ENCODE data around the gene SAMD8.

The SAMD8 gene

GRCh38 chr10:75111365-75111906, at the start of gene SAMD8:
Gene SAMD8 (plus strand): TSS chr10:75111656. CDS start chr10:75150529, 38,873 bp downstream.
- peak within 1 kb of the TSS; percentile 90 for H3K27ac ChIP-seq (ENCODE audit: low read depth, low read length)
- no peaks in the 10 kb centered on the region for H3K27me3 ChIP-seq (ENCODE audit: control insufficient read depth, insufficient read depth, low read length)
- peak within 1 kb of the TSS; percentile 87 for H3K4me3 ChIP-seq (ENCODE audit: low read depth, low read length)
- H3K4me1 ChIP-seq (ENCODE audit: control insufficient read depth, insufficient read depth, low read length): peaks cover 15% of the 10 kb centered on the region
- H3K9ac ChIP-seq (ENCODE audit: low read depth, low read length): peak within 1 kb of the TSS; percentile 62
- H3K36me3 ChIP-seq (ENCODE audit: control insufficient read depth, insufficient read depth, low read length): no peaks in the 10 kb centered on the region
- H3K9me3 ChIP-seq (ENCODE audit: control insufficient read depth, insufficient read depth, low read length): no peaks in the 10 kb centered on the region

GRCh38 chr10:75061709-75062505, 49.5 kb upstream of the SAMD8 start:
- Histone ChIP-seq H3K27ac (ENCODE audit: low read depth, low read length) (no peak overlapping the region), H3K36me3 (ENCODE audit: control insufficient read depth, insufficient read depth, low read length) (no peaks in the 10 kb centered on the region), H3K27me3 (ENCODE audit: control insufficient read depth, insufficient read depth, low read length) (no peaks in the 10 kb centered on the region), H3K4me1 (ENCODE audit: control insufficient read depth, insufficient read depth, low read length) (no peaks in the 10 kb centered on the region), H3K9me3 (ENCODE audit: control insufficient read depth, insufficient read depth, low read length) (no peaks in the 10 kb centered on the region), H3K4me3 (ENCODE audit: low read depth, low read length) (no peak overlapping the region), H3K9ac (ENCODE audit: low read depth, low read length) (no peak overlapping the region)

DNA sequence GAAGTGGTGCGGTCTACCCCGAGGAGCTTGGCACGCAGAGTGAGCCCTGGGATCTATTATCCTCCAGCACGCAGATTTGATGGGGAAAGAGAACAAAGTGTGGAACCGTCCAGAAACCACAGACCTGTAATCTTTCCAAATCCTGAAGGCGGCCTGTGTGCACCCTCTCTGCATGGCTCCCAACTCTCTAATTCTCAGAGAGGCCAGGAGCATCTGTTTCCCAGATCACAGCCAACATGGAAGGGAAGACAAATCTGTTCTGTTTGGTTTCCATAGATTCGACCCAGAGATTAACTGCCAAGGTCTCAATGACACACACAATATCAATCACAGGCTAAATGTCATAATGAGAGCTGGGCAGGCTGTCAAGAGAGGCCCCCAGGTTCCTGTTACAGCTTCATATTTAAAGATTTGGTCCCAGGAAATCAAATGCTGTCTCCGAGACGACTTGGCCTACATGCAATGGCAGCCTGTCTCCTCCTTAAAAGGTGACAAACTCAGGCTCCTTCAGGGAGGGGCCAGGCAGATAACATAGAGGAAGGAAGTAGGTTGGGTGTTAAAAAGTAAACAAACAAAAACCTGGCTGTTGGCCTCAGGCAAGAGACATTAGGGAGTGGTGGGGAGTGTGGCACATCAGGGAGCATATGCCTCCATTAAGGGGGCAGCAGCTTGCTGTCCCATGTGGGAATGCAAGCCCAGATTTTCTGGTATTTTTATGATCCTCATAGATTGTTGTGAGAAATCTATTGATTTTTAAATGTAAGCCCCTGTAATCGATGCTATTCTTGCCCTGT, 48.8 kb upstream of the SAMD8 start:
- no peaks in the 10 kb centered on the region for H3K36me3 ChIP-seq (ENCODE audit: control insufficient read depth, insufficient read depth, low read length)
- H3K9ac ChIP-seq (ENCODE audit: low read depth, low read length): no peak overlapping the region

DNA sequence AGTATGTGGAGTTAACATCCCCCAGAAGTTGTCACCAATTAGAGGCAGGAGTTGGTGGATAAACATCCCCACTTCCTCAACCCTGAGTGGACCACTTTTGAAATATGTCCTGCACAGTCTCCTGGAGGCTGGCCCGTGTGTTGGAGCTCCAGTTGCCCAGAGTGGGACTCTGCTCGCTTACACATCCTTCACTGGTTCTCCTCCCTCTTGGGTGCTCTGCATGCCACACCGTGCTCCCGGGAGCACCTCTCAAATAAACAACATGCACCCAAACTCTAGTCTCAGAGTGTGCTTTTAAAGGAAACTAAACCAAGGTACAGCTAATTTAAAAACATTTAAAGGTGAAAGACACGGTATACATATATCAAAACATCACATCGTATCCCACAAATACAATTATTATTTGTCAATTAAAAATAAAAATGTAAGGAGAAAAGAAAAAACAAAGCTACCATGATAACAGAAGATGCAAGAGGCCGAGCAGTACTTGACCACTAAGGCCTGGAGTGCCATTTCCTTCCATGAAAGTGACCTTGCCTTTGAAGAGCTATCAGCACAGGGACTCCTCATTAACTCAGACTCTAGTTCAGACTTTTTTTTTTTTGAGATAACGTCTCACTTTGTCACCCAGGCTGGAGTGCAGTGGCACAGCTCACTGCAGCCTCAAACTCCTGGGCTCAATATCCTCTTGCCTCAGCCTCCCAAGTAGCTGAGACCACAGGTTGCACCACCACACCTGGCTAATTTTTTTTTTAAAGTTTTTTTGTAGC, 47.8 kb upstream of the SAMD8 start:
- Histone ChIP-seq H3K9ac (ENCODE audit: low read depth, low read length) (no peak overlapping the region), H3K27ac (ENCODE audit: low read depth, low read length) (no peak overlapping the region), H3K27me3 (ENCODE audit: control insufficient read depth, insufficient read depth, low read length) (no peaks in the 10 kb centered on the region), H3K9me3 (ENCODE audit: control insufficient read depth, insufficient read depth, low read length) (no peaks in the 10 kb centered on the region), H3K4me3 (ENCODE audit: low read depth, low read length) (no peak overlapping the region), H3K4me1 (ENCODE audit: control insufficient read depth, insufficient read depth, low read length) (no peaks in the 10 kb centered on the region), H3K36me3 (ENCODE audit: control insufficient read depth, insufficient read depth, low read length) (no peaks in the 10 kb centered on the region)

More for the DNA sequence above, 48.8 kb upstream of the SAMD8 start:
- no peaks in the 10 kb centered on the region for H3K9me3 ChIP-seq (ENCODE audit: control insufficient read depth, insufficient read depth, low read length)
- H3K27me3 ChIP-seq (ENCODE audit: control insufficient read depth, insufficient read depth, low read length): no peaks in the 10 kb centered on the region
- H3K4me3 ChIP-seq (ENCODE audit: low read depth, low read length): no peak overlapping the region
- no peak overlapping the region for H3K27ac ChIP-seq (ENCODE audit: low read depth, low read length)
- no peaks in the 10 kb centered on the region for H3K4me1 ChIP-seq (ENCODE audit: control insufficient read depth, insufficient read depth, low read length)

- H3K27ac ChIP-seq (ENCODE audit: low read depth, low read length): no peak overlapping the region
- H3K36me3 ChIP-seq (ENCODE audit: control insufficient read depth, insufficient read depth, low read length): no peaks in the 10 kb centered on the region
- H3K4me1 ChIP-seq (ENCODE audit: control insufficient read depth, insufficient read depth, low read length): no peaks in the 10 kb centered on the region
- H3K4me3 ChIP-seq (ENCODE audit: low read depth, low read length): no peak overlapping the region
- no peak overlapping the region for H3K9ac ChIP-seq (ENCODE audit: low read depth, low read length)
- H3K27me3 ChIP-seq (ENCODE audit: control insufficient read depth, insufficient read depth, low read length): no peaks in the 10 kb centered on the region
- no peaks in the 10 kb centered on the region for H3K9me3 ChIP-seq (ENCODE audit: control insufficient read depth, insufficient read depth, low read length)
These were observed 46.4 kb upstream of the SAMD8 start for GRCh38 chr10:75065076-75065475.

- Histone ChIP-seq H3K4me1 (ENCODE audit: control insufficient read depth, insufficient read depth, low read length) (no peaks in the 10 kb centered on the region), H3K27ac (ENCODE audit: low read depth, low read length) (no peak overlapping the region), H3K36me3 (ENCODE audit: control insufficient read depth, insufficient read depth, low read length) (no peaks in the 10 kb centered on the region), H3K9ac (ENCODE audit: low read depth, low read length) (no peak overlapping the region), H3K27me3 (ENCODE audit: control insufficient read depth, insufficient read depth, low read length) (no peaks in the 10 kb centered on the region), H3K4me3 (ENCODE audit: low read depth, low read length) (no peak overlapping the region), H3K9me3 (ENCODE audit: control insufficient read depth, insufficient read depth, low read length) (no peaks in the 10 kb centered on the region)
These were observed 45.2 kb upstream of the SAMD8 start for GRCh38 chr10:75066271-75066670.

DNA sequence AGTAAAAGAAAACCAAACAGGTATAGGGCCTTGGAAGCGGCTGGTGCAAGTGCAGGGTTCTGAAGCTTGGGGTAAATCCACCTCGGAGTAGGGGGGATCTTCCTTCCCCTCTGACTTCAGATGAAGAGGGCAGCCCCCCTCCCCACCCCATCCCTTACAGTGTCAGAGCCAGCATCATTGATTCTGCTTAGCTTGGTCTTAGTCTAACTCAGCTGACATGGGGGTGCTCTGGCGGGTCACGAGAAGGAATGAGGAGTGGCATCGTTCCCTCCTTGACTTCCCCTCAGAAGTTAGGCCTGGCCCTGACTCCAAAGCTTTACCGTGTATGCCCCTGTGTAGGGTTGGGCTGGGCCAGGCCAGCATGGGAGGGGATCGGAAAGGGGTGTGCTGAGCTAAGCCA, 44.2 kb upstream of the SAMD8 start:
- no peak overlapping the region for H3K27ac ChIP-seq (ENCODE audit: low read depth, low read length)
- no peaks in the 10 kb centered on the region for H3K27me3 ChIP-seq (ENCODE audit: control insufficient read depth, insufficient read depth, low read length)
- H3K9ac ChIP-seq (ENCODE audit: low read depth, low read length): no peak overlapping the region
- no peak overlapping the region for H3K4me3 ChIP-seq (ENCODE audit: low read depth, low read length)
- no peaks in the 10 kb centered on the region for H3K4me1 ChIP-seq (ENCODE audit: control insufficient read depth, insufficient read depth, low read length)
- no peaks in the 10 kb centered on the region for H3K9me3 ChIP-seq (ENCODE audit: control insufficient read depth, insufficient read depth, low read length)
- no peaks in the 10 kb centered on the region for H3K36me3 ChIP-seq (ENCODE audit: control insufficient read depth, insufficient read depth, low read length)

DNA sequence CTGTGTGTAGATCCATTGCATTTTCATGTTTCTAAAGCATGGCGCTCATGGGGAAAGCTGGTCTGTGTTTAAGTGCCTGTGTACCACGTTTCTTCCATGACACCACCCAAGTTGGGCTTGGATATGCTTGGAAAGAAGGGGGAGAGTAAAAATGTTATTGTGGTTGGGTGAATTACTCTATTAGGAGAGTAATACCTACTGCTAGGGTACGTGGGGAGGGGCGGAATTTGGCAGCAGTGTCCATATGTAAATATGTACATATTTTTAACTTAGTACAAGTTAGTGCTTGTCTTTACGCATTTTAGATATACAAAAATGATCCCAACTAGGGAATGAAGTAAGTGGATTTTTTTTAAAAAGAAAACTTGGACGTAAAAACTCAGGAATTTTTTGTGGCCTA, 42.9 kb upstream of the SAMD8 start:
- Histone ChIP-seq H3K4me3 (ENCODE audit: low read depth, low read length) (no peak overlapping the region), H3K36me3 (ENCODE audit: control insufficient read depth, insufficient read depth, low read length) (no peaks in the 10 kb centered on the region), H3K4me1 (ENCODE audit: control insufficient read depth, insufficient read depth, low read length) (no peaks in the 10 kb centered on the region)

DNA sequence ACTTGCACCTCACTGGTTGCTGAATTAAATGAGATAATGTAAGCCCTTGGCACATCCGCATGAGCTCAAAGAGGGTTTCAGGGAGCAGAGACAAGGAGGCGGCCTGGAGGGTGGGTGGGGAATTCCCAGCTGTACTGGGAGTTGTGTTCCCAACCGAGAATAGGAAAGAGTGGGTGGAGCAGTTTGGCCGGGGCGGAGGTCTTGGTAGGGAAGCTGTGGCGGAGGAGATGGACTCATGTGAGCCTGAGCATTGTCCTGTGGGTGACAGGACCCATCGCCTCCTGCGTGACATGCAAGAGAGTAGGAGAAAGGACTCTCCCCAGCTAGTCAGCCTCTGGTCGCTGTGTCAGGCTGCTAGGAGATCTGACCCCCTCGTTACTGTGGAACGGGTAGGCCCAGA, 41.0 kb upstream of the SAMD8 start:
- no peak overlapping the region for H3K27ac ChIP-seq (ENCODE audit: low read depth, low read length)
- no peaks in the 10 kb centered on the region for H3K36me3 ChIP-seq (ENCODE audit: control insufficient read depth, insufficient read depth, low read length)
- no peaks in the 10 kb centered on the region for H3K9me3 ChIP-seq (ENCODE audit: control insufficient read depth, insufficient read depth, low read length)
- H3K27me3 ChIP-seq (ENCODE audit: control insufficient read depth, insufficient read depth, low read length): no peaks in the 10 kb centered on the region
- no peak overlapping the region for H3K4me3 ChIP-seq (ENCODE audit: low read depth, low read length)
- H3K4me1 ChIP-seq (ENCODE audit: control insufficient read depth, insufficient read depth, low read length): no peaks in the 10 kb centered on the region
- H3K9ac ChIP-seq (ENCODE audit: low read depth, low read length): no peak overlapping the region

More for the DNA sequence above, 42.9 kb upstream of the SAMD8 start:
- Histone ChIP-seq H3K9me3 (ENCODE audit: control insufficient read depth, insufficient read depth, low read length) (no peaks in the 10 kb centered on the region), H3K27ac (ENCODE audit: low read depth, low read length) (no peak overlapping the region), H3K9ac (ENCODE audit: low read depth, low read length) (no peak overlapping the region), H3K27me3 (ENCODE audit: control insufficient read depth, insufficient read depth, low read length) (no peaks in the 10 kb centered on the region)

GRCh38 chr10:75070961-75071428, 40.5 kb upstream of the SAMD8 start:
- H3K4me3 ChIP-seq (ENCODE audit: low read depth, low read length): no peak overlapping the region
- no peak overlapping the region for H3K27ac ChIP-seq (ENCODE audit: low read depth, low read length)
- no peaks in the 10 kb centered on the region for H3K9me3 ChIP-seq (ENCODE audit: control insufficient read depth, insufficient read depth, low read length)
- no peak overlapping the region for H3K9ac ChIP-seq (ENCODE audit: low read depth, low read length)
- H3K4me1 ChIP-seq (ENCODE audit: control insufficient read depth, insufficient read depth, low read length): peaks cover 2% of the 10 kb centered on the region; the same call in 1 of the 2 replicates
- no peaks in the 10 kb centered on the region for H3K36me3 ChIP-seq (ENCODE audit: control insufficient read depth, insufficient read depth, low read length)
- no peaks in the 10 kb centered on the region for H3K27me3 ChIP-seq (ENCODE audit: control insufficient read depth, insufficient read depth, low read length)

Data from HUES48 (cell line).